B cell (primary cell): Measurements from ENCODE around the gene TEF. TPM values are rescaled to one million over a fixed set of nuclear protein-coding genes. Genes with fewer than 3 reads are reported as not detected.

Experiments used
- ATAC-seq: fragments of 200-7000 bp; cut with Tn5 transposase; one replicate; pipeline ENCODE4 v1.10.0; 2021; ENCODE audit warnings: low read depth, mild to moderate bottlenecking, moderate number of reproducible peaks, moderate library complexity
- CTCF ChIA-PET: fragments of 350-600 bp; sonication (Branson Sonifier 250); formaldehyde crosslinking; loops from one replicate; lab custom pipeline; 2021; ENCODE audit warnings: antibody characterized with exemption, inconsistent platforms; lab: Charles Lee
- POLR2A ChIA-PET: fragments of 350-600 bp; sonication (Branson Sonifier 250); formaldehyde crosslinking; loops from one replicate; lab custom pipeline; 2021; ENCODE audit warnings: antibody characterized with exemption; lab: Charles Lee
- DNase-seq: peaks from one replicate; pipeline ENCODE4 v3.0.0; 2013
- H2AFZ ChIP-seq: 2 replicates; pipeline ENCODE4 v1.6.1; 2012; ENCODE audit warnings: mild to moderate bottlenecking, low read depth, low read length; ENCODE audit not compliant: insufficient read depth, poor library complexity, severe bottlenecking
- H3K27ac ChIP-seq, 2 donors: 1 replicate in 1 of 2; 2 replicates in 1 of 2; pipeline ENCODE4 v1.5.1; 2012 to 2013; ENCODE audit warnings: low read length in 2 of 2, mild to moderate bottlenecking in 2 of 2, moderate library complexity in 1 of 2
- H3K27me3 ChIP-seq, 4 experiments: fragments of 200-600 bp in 1 of 4; sonication (generic) in 1 of 4; replicated peaks in 1 of 4; 1 replicate in 2 of 4; 2 replicates in 2 of 4; pipeline versions ENCODE4 v1.6.1 to v1.7.0; 2013 to 2016; ENCODE audit warnings: low read length in 3 of 4, mild to moderate bottlenecking in 2 of 4, mixed read lengths in 1 of 4, moderate library complexity in 1 of 4; ENCODE audit not compliant: insufficient read depth in 4 of 4, control insufficient read depth in 3 of 4; ENCODE audit errors: control extremely low read depth in 1 of 4
- H3K36me3 ChIP-seq, 2 experiments: replicated peaks in 1 of 2; 1 replicate in 1 of 2; 2 replicates in 1 of 2; pipeline versions ENCODE4 v1.6.1 to v1.7.1; 2013; ENCODE audit warnings: low read length in 1 of 2; ENCODE audit not compliant: insufficient read depth in 2 of 2, control insufficient read depth in 1 of 2; ENCODE audit errors: control extremely low read depth in 1 of 2, extremely low read depth in 1 of 2
- H3K4me1 ChIP-seq, 2 donors: fragments of 200-600 bp in 1 of 2; sonication (generic) in 1 of 2; 1 replicate in 1 of 2; 2 replicates in 1 of 2; pipeline versions ENCODE4 v1.5.1 to v1.6.1; 2013 to 2017; ENCODE audit warnings: low read length in 2 of 2; ENCODE audit not compliant: control insufficient read depth in 2 of 2, insufficient read depth in 2 of 2
- H3K4me2 ChIP-seq: replicated peaks from 2 replicates; pipeline ENCODE3; 2012; ENCODE audit warnings: mild to moderate bottlenecking, low read depth, low read length; ENCODE audit not compliant: poor library complexity, severe bottlenecking
- H3K4me3 ChIP-seq, 5 experiments: fragments of 200-600 bp in 1 of 5; sonication (generic) in 1 of 5; 1 replicate in 3 of 5; 2 replicates in 2 of 5; pipeline versions ENCODE4 v1.5.1 to v1.7.0; 2011 to 2016; ENCODE audit warnings: low read length in 4 of 5, mild to moderate bottlenecking in 4 of 5, low read depth in 2 of 5, control low read depth in 1 of 5, moderate library complexity in 1 of 5; ENCODE audit not compliant: insufficient read depth in 1 of 5; ENCODE audit errors: control extremely low read depth in 1 of 5, extremely low read depth in 1 of 5
- H3K79me2 ChIP-seq: fragments of 200-600 bp; sonication (generic); one replicate; pipeline ENCODE4 v1.6.0; 2016; ENCODE audit warnings: low read length; ENCODE audit not compliant: control insufficient read depth, insufficient read depth
- H3K9ac ChIP-seq: fragments of 200-600 bp; sonication (generic); 2 replicates; pipeline ENCODE4 v1.6.1; 2017; ENCODE audit warnings: mild to moderate bottlenecking, low read length, moderate library complexity
- H3K9me3 ChIP-seq, 3 donors: one replicate each; pipeline versions ENCODE4 v1.6.1 to v1.7.1; 2013; ENCODE audit warnings: low read length in 2 of 3; ENCODE audit not compliant: control insufficient read depth in 2 of 3, insufficient read depth in 1 of 3; ENCODE audit errors: control extremely low read depth in 1 of 3
- H4K20me1 ChIP-seq: 2 replicates; pipeline ENCODE4 v1.6.0; 2012; ENCODE audit warnings: mild to moderate bottlenecking, low read length; ENCODE audit not compliant: insufficient read depth, control insufficient read depth, poor library complexity, severe bottlenecking
- H3K27ac Mint-ChIP-seq: one replicate; pipeline ENCODE4 v1.8.0; 2021; ENCODE audit warnings: mixed read lengths
- H3K27me3 Mint-ChIP-seq: one replicate; pipeline ENCODE4 v1.8.0; 2021; ENCODE audit warnings: mixed read lengths
- H3K4me1 Mint-ChIP-seq: one replicate; pipeline ENCODE4 v1.8.0; 2021; ENCODE audit warnings: mixed read lengths
- H3K4me3 Mint-ChIP-seq: one replicate; pipeline ENCODE4 v1.8.0; 2021; ENCODE audit warnings: mixed read lengths
- H3K9me3 Mint-ChIP-seq: one replicate; pipeline ENCODE4 v1.8.0; 2022; ENCODE audit warnings: mixed read lengths; ENCODE audit not compliant: insufficient read depth
- CTCF ChIP-seq: fragments of 200-600 bp; IDR thresholded peaks from one replicate; pipeline ENCODE4 v1.8.0; 2022; ENCODE audit warnings: antibody characterized with exemption, mild to moderate bottlenecking
- EZH2 ChIP-seq: IDR thresholded peaks from 2 replicates; pipeline ENCODE4 v1.6.1; 2012; ENCODE audit warnings: borderline replicate concordance, low read depth, mild to moderate bottlenecking, moderate library complexity, low read length; ENCODE audit not compliant: insufficient read depth, poor library complexity, severe bottlenecking
- WGBS: methylation state at CpG from one replicate; pipeline ENCODE4 v1.1.5; 2013; ENCODE audit warnings: missing lambda C conversion rate; ENCODE audit not compliant: insufficient coverage; 5-methylcytosine and 5-hydroxymethylcytosine counted together
- intact Hi-C: fragments of 100-400 bp; cut with micrococcal nuclease; formaldehyde crosslinking; loops from one replicate; pipeline ENCODE4 v1.10.0; 2022
- polyA plus RNA-seq: library from polyadenylated mRNA; depleted of rRNA; stranded (reverse); fragments of >200 nt; gene quantifications from 2 replicates; pipeline ENCODE4 v1.2.3, GENCODE V29; 2012
- total RNA-seq, 2 donors: library from RNA; stranded (reverse); fragments of 120-200 nt in 1 of 2; gene quantifications; 1 replicate in 1 of 2; 2 replicates in 1 of 2; pipeline versions ENCODE4 v1.2.3 to v1.2.4, GENCODE V29; 2013 to 2022

TEF gene
- total and polyA plus RNA-seq, 2 donors (not counting 1 experiment from before 2014, with no cell fraction given) = 5.0 to 5.5 TPM

GRCh38 chr22:41345807-41346335 lies 35.9 kb upstream of the TEF start:
- no peaks in the 10 kb centered on the region for H3K27me3 ChIP-seq
- H3K27ac ChIP-seq = no peak overlapping the region
- H2AFZ ChIP-seq = no peak overlapping the region
- no peak overlapping the region for H3K4me2 ChIP-seq
- no peaks in the 10 kb centered on the region for H3K4me1 Mint-ChIP-seq
- intact Hi-C loops = no loop called here
- 98% methylated on average over 24 of the region's 24 CpGs for WGBS
- H3K9me3 Mint-ChIP-seq = no peaks in the 10 kb centered on the region
- TF ChIP-seq EZH2 (no peak), CTCF (no peak)
- CTCF ChIA-PET = interaction anchor here (0.9 kb wide), 1 partner anchor 58 kb away, joined by 3 read pairs; no protein-coding TSS in a partner anchor
- no peak overlapping the region for H3K9ac ChIP-seq
- H4K20me1 ChIP-seq = no peaks in the 10 kb centered on the region
- H3K4me3 ChIP-seq = no peak overlapping the region
- POLR2A ChIA-PET = interaction anchor here (0.6 kb wide), 1 partner anchor 957 kb away, joined by 6 read pairs; no protein-coding TSS in a partner anchor
- no peak overlapping the region for H3K4me3 Mint-ChIP-seq
- H3K4me1 ChIP-seq = no peaks in the 10 kb centered on the region
- peaks cover 0 to 77% of the 10 kb centered on the region in 2 experiments for H3K36me3 ChIP-seq
- H3K79me2 ChIP-seq = no peaks in the 10 kb centered on the region
- H3K9me3 ChIP-seq = no peaks in the 10 kb centered on the region
- no peaks in the 10 kb centered on the region for H3K27me3 Mint-ChIP-seq
- no peak for ATAC-seq
- no peak for DNase-seq
- H3K27ac Mint-ChIP-seq = no peak overlapping the region

DNA sequence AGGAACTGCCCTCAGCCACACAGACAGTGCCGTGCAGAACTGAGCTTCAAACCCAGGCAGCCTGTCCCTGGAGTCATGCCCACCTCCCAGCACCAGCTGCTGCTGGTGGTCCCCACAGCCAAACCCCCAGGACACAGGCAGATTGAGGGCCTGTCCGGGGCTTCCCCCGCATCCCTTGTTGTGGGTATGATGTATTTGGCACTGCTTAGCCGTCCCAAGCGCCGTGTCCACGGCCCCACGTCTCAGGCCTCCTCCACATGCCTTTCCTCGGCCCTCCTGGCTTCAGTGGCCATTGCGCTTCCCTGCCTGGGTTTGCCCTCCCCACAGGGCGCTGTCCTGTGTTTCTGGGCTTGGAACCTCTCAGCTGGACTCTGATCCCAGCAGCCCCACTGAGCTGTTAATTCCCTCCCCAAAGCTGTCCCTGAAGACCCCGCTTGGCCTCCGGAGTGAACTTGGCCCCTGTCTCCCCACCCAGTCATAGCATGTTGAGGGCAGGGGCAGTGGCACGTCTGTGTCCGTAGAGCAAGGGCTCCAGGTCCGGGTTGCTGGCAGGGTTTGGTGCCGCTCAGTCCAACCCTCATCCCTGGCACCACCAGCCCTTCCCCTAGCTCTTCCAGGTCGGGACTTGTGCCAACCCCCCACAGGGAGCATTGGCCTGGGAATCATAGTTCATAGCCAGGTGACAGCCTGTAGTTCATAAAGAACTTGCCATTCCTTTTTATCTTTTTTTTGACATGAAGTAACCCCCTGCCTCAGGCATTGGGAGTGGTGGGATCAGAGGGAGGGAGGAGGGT lies 34.5 kb upstream of the TEF start:
- H3K4me1 ChIP-seq = no peaks in the 10 kb centered on the region
- Mint-ChIP-seq H3K9me3 (no peaks in the 10 kb centered on the region), H3K4me1 (no peaks in the 10 kb centered on the region), H3K4me3 (no peak overlapping the region), H3K27me3 (no peaks in the 10 kb centered on the region), H3K27ac (no peak overlapping the region)
- H3K4me2 ChIP-seq = no peak overlapping the region
- no peak overlapping the region for H3K4me3 ChIP-seq
- H3K79me2 ChIP-seq = no peaks in the 10 kb centered on the region
- 98% methylated on average over 15 of the region's 18 CpGs for whole genome bisulfite sequencing
- H3K9ac ChIP-seq = no peak overlapping the region
- peaks cover 0 to 81% of the 10 kb centered on the region in 2 experiments for H3K36me3 ChIP-seq
- CTCF ChIA-PET = no interaction called here
- H4K20me1 ChIP-seq = no peaks in the 10 kb centered on the region
- no peaks in the 10 kb centered on the region for H3K27me3 ChIP-seq
- H2AFZ ChIP-seq = no peak overlapping the region
- no peak for ATAC-seq
- DNase-seq = no peak
- TF ChIP-seq EZH2 = no peak
- no peak for TF ChIP-seq CTCF
- intact Hi-C loops = no loop called here
- POLR2A ChIA-PET = no interaction called here
- no peaks in the 10 kb centered on the region for H3K9me3 ChIP-seq
- H3K27ac ChIP-seq = no peak overlapping the region
